Measurements from ENCODE around the gene TOB2.

DNA sequence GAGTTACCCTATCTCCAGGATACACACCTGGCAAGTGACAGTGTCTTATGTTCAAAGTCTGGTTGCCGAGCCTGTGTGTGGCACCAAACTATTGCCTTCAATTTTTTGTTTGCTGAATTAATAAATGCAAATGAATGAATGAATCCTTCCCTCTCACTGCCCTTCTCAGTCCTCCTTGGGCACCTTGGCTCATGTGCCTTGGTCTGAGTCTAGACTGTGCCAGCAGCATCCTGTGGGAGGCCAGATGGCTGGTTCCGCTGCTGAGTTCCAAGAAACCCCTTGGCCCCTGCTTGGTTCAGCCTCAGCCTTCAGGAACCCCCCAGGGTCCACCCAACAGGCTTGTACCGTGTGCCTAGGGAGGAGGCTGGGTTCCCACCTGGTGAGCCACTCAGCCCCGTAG lies 31.0 kb downstream of the TOB2 start:
- TF ChIP-seq, protein P1, sequence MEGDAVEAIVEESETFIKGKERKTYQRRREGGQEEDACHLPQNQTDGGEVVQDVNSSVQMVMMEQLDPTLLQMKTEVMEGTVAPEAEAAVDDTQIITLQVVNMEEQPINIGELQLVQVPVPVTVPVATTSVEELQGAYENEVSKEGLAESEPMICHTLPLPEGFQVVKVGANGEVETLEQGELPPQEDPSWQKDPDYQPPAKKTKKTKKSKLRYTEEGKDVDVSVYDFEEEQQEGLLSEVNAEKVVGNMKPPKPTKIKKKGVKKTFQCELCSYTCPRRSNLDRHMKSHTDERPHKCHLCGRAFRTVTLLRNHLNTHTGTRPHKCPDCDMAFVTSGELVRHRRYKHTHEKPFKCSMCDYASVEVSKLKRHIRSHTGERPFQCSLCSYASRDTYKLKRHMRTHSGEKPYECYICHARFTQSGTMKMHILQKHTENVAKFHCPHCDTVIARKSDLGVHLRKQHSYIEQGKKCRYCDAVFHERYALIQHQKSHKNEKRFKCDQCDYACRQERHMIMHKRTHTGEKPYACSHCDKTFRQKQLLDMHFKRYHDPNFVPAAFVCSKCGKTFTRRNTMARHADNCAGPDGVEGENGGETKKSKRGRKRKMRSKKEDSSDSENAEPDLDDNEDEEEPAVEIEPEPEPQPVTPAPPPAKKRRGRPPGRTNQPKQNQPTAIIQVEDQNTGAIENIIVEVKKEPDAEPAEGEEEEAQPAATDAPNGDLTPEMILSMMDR (IDR thresholded peaks at IDR 0.05) = no peak
- no peak for TF ChIP-seq POLR2A (IDR thresholded peaks at IDR 0.05)

All from uterus (tissue), 2 donors.